Neural progenitor cell (in vitro differentiated cells): Measurements from ENCODE around the gene HUS1. TPM values are rescaled to one million over a fixed set of nuclear protein-coding genes. Genes with fewer than 3 reads are reported as not detected.
A peak's percentile ranks its signal among the peaks of the same experiment; 100 is the strongest.

Source experiments
- DNase-seq: peaks from one replicate; pipeline ENCODE4 v3.0.0-alpha.2; 2016; ENCODE audit warnings: low spot score
- H2AFZ ChIP-seq: fragments of 200-600 bp; sonication (generic); replicated peaks from 2 replicates; pipeline ENCODE4 v1.6.1; 2016; ENCODE audit warnings: antibody characterized with exemption
- H3F3A ChIP-seq: fragments of 200-600 bp; sonication (generic); 2 replicates; pipeline ENCODE4 v1.6.1; 2016; ENCODE audit warnings: antibody characterized with exemption, low read depth
- H3K27ac ChIP-seq: fragments of 200-600 bp; sonication (generic); 2 replicates; pipeline ENCODE4 v1.5.1; 2016; ENCODE audit warnings: mild to moderate bottlenecking
- H3K27me3 ChIP-seq: fragments of 200-600 bp; sonication (generic); 2 replicates; pipeline ENCODE4 v1.6.1; 2016; ENCODE audit warnings: mild to moderate bottlenecking, moderate library complexity
- H3K36me3 ChIP-seq: fragments of 200-600 bp; sonication (generic); 2 replicates; pipeline ENCODE4 v1.5.1; 2016
- H3K4me1 ChIP-seq: fragments of 200-600 bp; sonication (generic); 2 replicates; pipeline ENCODE4 v1.6.1; 2016; ENCODE audit warnings: mixed run types
- H3K4me2 ChIP-seq: fragments of 200-600 bp; sonication (generic); 2 replicates; pipeline ENCODE4 v1.6.1; 2016
- H3K4me3 ChIP-seq: fragments of 200-600 bp; sonication (generic); 2 replicates; pipeline ENCODE4 v1.5.1; 2016
- H3K79me2 ChIP-seq: fragments of 200-600 bp; sonication (generic); 2 replicates; pipeline ENCODE4 v1.6.1; 2016; ENCODE audit warnings: low read depth
- H3K9ac ChIP-seq: fragments of 200-600 bp; sonication (generic); 2 replicates; pipeline ENCODE4 v1.6.1; 2016
- H3K9me3 ChIP-seq: fragments of 200-600 bp; sonication (generic); 2 replicates; pipeline ENCODE4 v1.5.1; 2016; ENCODE audit warnings: low read depth
- H4K20me1 ChIP-seq: fragments of 200-600 bp; sonication (generic); 2 replicates; pipeline ENCODE4 v1.6.1; 2016; ENCODE audit warnings: low read depth
- H3K27ac Mint-ChIP-seq: 3 replicates; pipeline ENCODE4 v1.8.0; 2021; ENCODE audit warnings: mixed read lengths
- H3K27me3 Mint-ChIP-seq: 2 replicates; pipeline ENCODE4 v1.8.0; 2022; ENCODE audit warnings: low read depth, mild to moderate bottlenecking, inconsistent platforms, moderate library complexity, mixed read lengths; ENCODE audit not compliant: insufficient read depth
- H3K36me3 Mint-ChIP-seq: 3 replicates; pipeline ENCODE4 v1.8.0; 2021; ENCODE audit warnings: mixed read lengths
- H3K4me1 Mint-ChIP-seq: 3 replicates; pipeline ENCODE4 v1.8.0; 2021; ENCODE audit warnings: mixed read lengths
- H3K4me3 Mint-ChIP-seq: 3 replicates; pipeline ENCODE4 v1.8.0; 2021; ENCODE audit warnings: mild to moderate bottlenecking, moderate library complexity, mixed read lengths
- H3K9me3 Mint-ChIP-seq: 3 replicates; pipeline ENCODE4 v1.8.0; 2020; ENCODE audit warnings: mixed read lengths
- EZH2 ChIP-seq: fragments of 200-600 bp; sonication (generic); IDR thresholded peaks from 2 replicates; pipeline ENCODE4 v1.6.1; 2017; ENCODE audit warnings: antibody characterized with exemption, mild to moderate bottlenecking, moderate library complexity
- EZH2phosphoT487 ChIP-seq: fragments of 200-600 bp; sonication (generic); IDR thresholded peaks from 2 replicates; pipeline ENCODE4 v1.6.1; 2017; ENCODE audit warnings: antibody characterized with exemption
- total RNA-seq: library from RNA; depleted of rRNA; stranded (reverse); fragments of >200 nt; gene quantifications from 2 replicates; pipeline ENCODE4 v1.2.3, GENCODE V29; 2015; ENCODE audit warnings: low replicate concordance
- TF ChIP-seq, protein P1 (sequence below): fragments of 200-600 bp; sonication (generic); IDR thresholded peaks from 2 replicates; pipeline ENCODE4 v1.5.1; 2017; ENCODE audit warnings: antibody characterized with exemption, mild to moderate bottlenecking

Gene HUS1
- total RNA-seq, 1 donor from 2014 or later = 48.7 TPM

DNA sequence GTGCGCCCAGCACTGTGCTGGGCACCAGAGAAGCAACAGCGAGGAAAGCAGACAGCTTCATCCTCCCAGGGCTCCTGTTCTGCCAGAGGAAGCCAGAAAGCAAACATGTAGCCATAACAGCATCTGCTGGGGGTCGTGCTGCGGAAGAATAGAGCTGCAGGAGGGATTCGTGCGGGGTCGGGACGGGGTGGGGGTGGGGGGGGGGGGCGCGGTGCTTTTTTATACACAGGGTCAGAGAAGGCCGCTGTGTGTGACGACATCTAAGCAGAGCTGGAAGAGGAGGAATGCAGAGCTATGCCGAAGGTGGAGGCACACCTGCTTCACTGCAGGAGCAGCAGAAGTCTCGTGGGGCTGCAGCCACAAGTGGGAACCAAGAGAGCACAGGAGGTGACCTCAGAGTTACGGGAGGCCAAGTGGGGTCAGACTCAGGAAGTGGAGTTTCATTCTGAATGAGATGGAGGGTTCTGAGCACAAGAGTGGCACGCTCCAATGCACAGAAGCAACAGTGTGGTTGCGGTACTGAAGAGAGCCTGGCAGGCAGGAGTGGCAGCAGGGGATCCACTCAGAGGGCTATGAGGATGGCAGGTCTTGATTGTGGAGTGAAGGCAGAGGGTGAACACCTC, 42.2 kb downstream of the HUS1 start:
- Histone ChIP-seq H3K4me3 (no peak overlapping the region), H3K4me1 (peaks cover 25% of the 10 kb centered on the region), H3K9me3 (no peaks in the 10 kb centered on the region), H4K20me1 (no peaks in the 10 kb centered on the region), H3K79me2 (no peaks in the 10 kb centered on the region), H3K4me2 (no peak overlapping the region), H3K27ac (no peak overlapping the region), H3K36me3 (no peaks in the 10 kb centered on the region), H3K9ac (no peak overlapping the region), H2AFZ (no peak overlapping the region), H3K27me3 (no peaks in the 10 kb centered on the region), H3F3A (no peaks in the 10 kb centered on the region)
- Mint-ChIP-seq H3K27me3 (peaks cover 6% of the 10 kb centered on the region), H3K36me3 (no peaks in the 10 kb centered on the region), H3K4me1 (peaks cover 61% of the 10 kb centered on the region), H3K9me3 (no peaks in the 10 kb centered on the region), H3K27ac (no peak overlapping the region), H3K4me3 (no peak overlapping the region)
- DNase-seq = peak; percentile 20
- TF ChIP-seq EZH2phosphoT487 = no peak
- no peak for TF ChIP-seq EZH2
- TF ChIP-seq, protein P1, sequence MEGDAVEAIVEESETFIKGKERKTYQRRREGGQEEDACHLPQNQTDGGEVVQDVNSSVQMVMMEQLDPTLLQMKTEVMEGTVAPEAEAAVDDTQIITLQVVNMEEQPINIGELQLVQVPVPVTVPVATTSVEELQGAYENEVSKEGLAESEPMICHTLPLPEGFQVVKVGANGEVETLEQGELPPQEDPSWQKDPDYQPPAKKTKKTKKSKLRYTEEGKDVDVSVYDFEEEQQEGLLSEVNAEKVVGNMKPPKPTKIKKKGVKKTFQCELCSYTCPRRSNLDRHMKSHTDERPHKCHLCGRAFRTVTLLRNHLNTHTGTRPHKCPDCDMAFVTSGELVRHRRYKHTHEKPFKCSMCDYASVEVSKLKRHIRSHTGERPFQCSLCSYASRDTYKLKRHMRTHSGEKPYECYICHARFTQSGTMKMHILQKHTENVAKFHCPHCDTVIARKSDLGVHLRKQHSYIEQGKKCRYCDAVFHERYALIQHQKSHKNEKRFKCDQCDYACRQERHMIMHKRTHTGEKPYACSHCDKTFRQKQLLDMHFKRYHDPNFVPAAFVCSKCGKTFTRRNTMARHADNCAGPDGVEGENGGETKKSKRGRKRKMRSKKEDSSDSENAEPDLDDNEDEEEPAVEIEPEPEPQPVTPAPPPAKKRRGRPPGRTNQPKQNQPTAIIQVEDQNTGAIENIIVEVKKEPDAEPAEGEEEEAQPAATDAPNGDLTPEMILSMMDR = no peak

DNA sequence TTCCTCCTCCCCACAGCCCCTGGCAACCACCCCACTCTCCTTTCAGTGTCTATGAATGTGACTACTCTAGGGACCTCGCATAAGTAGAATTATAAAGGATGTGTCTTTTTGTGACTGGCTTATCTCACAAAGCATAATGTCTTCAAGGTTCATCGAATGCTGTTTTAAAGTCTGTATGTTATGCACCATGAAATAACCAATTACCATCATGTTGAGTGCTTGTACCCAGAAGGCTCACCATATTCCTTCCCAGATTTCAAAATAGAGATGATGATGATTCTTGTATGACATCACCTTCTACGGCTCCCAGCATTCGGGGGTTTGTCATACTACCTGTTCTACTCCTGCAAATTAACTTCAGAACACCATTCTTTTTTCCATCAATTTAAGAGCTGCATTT, 43.1 kb downstream of the HUS1 start:
- H4K20me1 ChIP-seq = no peaks in the 10 kb centered on the region
- peaks cover 10% of the 10 kb centered on the region for H3K27me3 Mint-ChIP-seq
- no peak overlapping the region for H2AFZ ChIP-seq
- no peaks in the 10 kb centered on the region for H3K9me3 Mint-ChIP-seq
- H3K4me3 ChIP-seq = no peak overlapping the region
- TF ChIP-seq, protein P1 = no peak
- TF ChIP-seq EZH2phosphoT487 (no peak), EZH2 (no peak)
- no peaks in the 10 kb centered on the region for H3K9me3 ChIP-seq
- no peak overlapping the region for H3K4me3 Mint-ChIP-seq
- no peaks in the 10 kb centered on the region for H3K36me3 Mint-ChIP-seq
- H3K4me1 Mint-ChIP-seq = peaks cover 58% of the 10 kb centered on the region
- no peak overlapping the region for H3K9ac ChIP-seq
- no peak overlapping the region for H3K27ac ChIP-seq
- H3K36me3 ChIP-seq = no peaks in the 10 kb centered on the region
- H3K79me2 ChIP-seq = no peaks in the 10 kb centered on the region
- H3F3A ChIP-seq = no peaks in the 10 kb centered on the region
- peaks cover 25% of the 10 kb centered on the region for H3K4me1 ChIP-seq
- H3K27me3 ChIP-seq = no peaks in the 10 kb centered on the region
- DNase-seq = no peak
- no peak overlapping the region for H3K27ac Mint-ChIP-seq
- no peak overlapping the region for H3K4me2 ChIP-seq

GRCh38 chr7:47935336-47935735, 44.1 kb downstream of the HUS1 start:
- H3K4me3 ChIP-seq = no peak overlapping the region

More at GRCh38 chr7:47935336-47935735, 44.1 kb downstream of the HUS1 start:
- no peaks in the 10 kb centered on the region for H3K36me3 Mint-ChIP-seq
- peaks cover 54% of the 10 kb centered on the region for H3K4me1 Mint-ChIP-seq
- no peak for DNase-seq
- H3K27me3 ChIP-seq = no peaks in the 10 kb centered on the region
- H3K4me1 ChIP-seq = peaks cover 25% of the 10 kb centered on the region
- no peak overlapping the region for H3K9ac ChIP-seq
- H3K79me2 ChIP-seq = no peaks in the 10 kb centered on the region
- H3K27ac ChIP-seq = no peak overlapping the region
- H3F3A ChIP-seq = no peaks in the 10 kb centered on the region
- H3K36me3 ChIP-seq = no peaks in the 10 kb centered on the region
- H4K20me1 ChIP-seq = no peaks in the 10 kb centered on the region
- TF ChIP-seq EZH2 (no peak), EZH2phosphoT487 (no peak)
- TF ChIP-seq, protein P1 = no peak
- no peaks in the 10 kb centered on the region for H3K9me3 ChIP-seq
- H3K9me3 Mint-ChIP-seq = no peaks in the 10 kb centered on the region
- no peak overlapping the region for H2AFZ ChIP-seq
- no peak overlapping the region for H3K4me3 Mint-ChIP-seq
- peaks cover 10% of the 10 kb centered on the region for H3K27me3 Mint-ChIP-seq
- no peak overlapping the region for H3K27ac Mint-ChIP-seq
- H3K4me2 ChIP-seq = no peak overlapping the region
